Testis (tissue), 3 donors: Measurements from ENCODE around the gene SCIN. TPM values are rescaled to one million over a fixed set of nuclear protein-coding genes. Genes with fewer than 3 reads are reported as not detected.
"Not testable (repeated sequence)": the region's sequence is repeated elsewhere in the genome, so short reads cannot be mapped to it uniquely, and the experiment has no call there.

Experiments used
- DNase-seq: peaks from one replicate; pipeline ENCODE4 v3.0.0-alpha.2; 2019
- H3K27ac ChIP-seq, 2 donors: fragments of 200-600 bp; sonication (generic); one replicate each; pipeline ENCODE4 v1.5.1; 2019
- H3K27me3 ChIP-seq: fragments of 200-600 bp; sonication (generic); one replicate; pipeline ENCODE4 v1.5.1; 2019
- H3K36me3 ChIP-seq: fragments of 200-600 bp; sonication (generic); one replicate; pipeline ENCODE4 v1.5.1; 2017; ENCODE audit warnings: low read depth; ENCODE audit errors: missing control alignments
- H3K4me1 ChIP-seq: fragments of 200-600 bp; sonication (generic); one replicate; pipeline ENCODE4 v1.5.1; 2019
- H3K4me3 ChIP-seq, 2 donors: fragments of 200-600 bp; sonication (generic); one replicate each; pipeline ENCODE4 v1.5.1; 2017 to 2019
- H3K9me3 ChIP-seq: fragments of 200-600 bp; sonication (generic); one replicate; pipeline ENCODE4 v1.5.1; 2017
- CTCF ChIP-seq, 3 experiments: fragments of 450-650 bp in 2 of 3; fragments of 200-600 bp in 1 of 3; sonication (generic) in 1 of 3; IDR thresholded peaks; one replicate each; pipeline ENCODE4 v1.5.1; 2016 to 2019; ENCODE audit warnings: antibody characterized with exemption in 3 of 3, mild to moderate bottlenecking in 2 of 3, moderate library complexity in 1 of 3
- POLR2A ChIP-seq: fragments of 450-650 bp; IDR thresholded peaks from one replicate; pipeline ENCODE4 v1.6.1; 2017; ENCODE audit warnings: antibody characterized with exemption, mild to moderate bottlenecking, moderate library complexity
- WGBS, 2 donors: methylation state at CpG; one replicate each; pipeline ENCODE4 v1.1.5; 2018; 5-methylcytosine and 5-hydroxymethylcytosine counted together
- intact Hi-C: fragments of 100-400 bp; cut with DNase I; formaldehyde crosslinking; loops from one replicate; pipeline ENCODE4 v1.15.1; 2023; ENCODE audit warnings: low total_unique reads
- polyA plus RNA-seq: library from polyadenylated mRNA; stranded (reverse); fragments of 350-450 nt; fragmentation: Illumina TruSeq; extraction: RNeasy Lipid Tissue Mini Kit (QIAGEN cat#74804); gene quantifications from one replicate; pipeline ENCODE4 v1.2.3, GENCODE V29; 2014; ENCODE audit warnings: low read depth, low replicate concordance; ENCODE audit not compliant: insufficient read depth
- total RNA-seq, 2 donors: library from RNA; depleted of rRNA; stranded (reverse); fragments of >200 nt; gene quantifications; one replicate each; pipeline ENCODE4 v1.2.3, GENCODE V29; 2016

The SCIN gene
- total and polyA plus RNA-seq, 3 donors from 2014 or later: 4.7 to 21.9 (median 11.4) TPM

GRCh38 chr7:12643001-12643643 lies 72.6 kb downstream of the SCIN start:
- Histone ChIP-seq H3K36me3 (no peaks in the 10 kb centered on the region), H3K4me1 (no peaks in the 10 kb centered on the region), H3K27ac (no peak overlapping the region), H3K9me3 (no peaks in the 10 kb centered on the region), H3K27me3 (no peaks in the 10 kb centered on the region), H3K4me3 (no peak overlapping the region)
- intact Hi-C loops: no loop called here
- no peak for DNase-seq
- TF ChIP-seq POLR2A (no peak), CTCF (IDR thresholded peaks at IDR 0.05) (no peak)
- 89 to 91% methylated on average over 3 of the region's 3 CpGs for WGBS, 2 donors

GRCh38 chr7:12643644-12644043 lies 73.1 kb downstream of the SCIN start:
- TF ChIP-seq CTCF (IDR thresholded peaks at IDR 0.05): no peak
- TF ChIP-seq POLR2A: no peak
- no peaks in the 10 kb centered on the region for H3K27me3 ChIP-seq
- H3K4me1 ChIP-seq: no peaks in the 10 kb centered on the region
- H3K36me3 ChIP-seq: no peaks in the 10 kb centered on the region
- no peak overlapping the region for H3K4me3 ChIP-seq
- intact Hi-C loops: no loop called here
- no peak overlapping the region for H3K27ac ChIP-seq
- 81 to 91% methylated on average over 5 of the region's 5 CpGs for WGBS, 2 donors
- no peak for DNase-seq
- no peaks in the 10 kb centered on the region for H3K9me3 ChIP-seq

- H3K4me1 ChIP-seq, DNase-seq, H3K9me3 ChIP-seq, H3K27me3 ChIP-seq, intact Hi-C loops, H3K27ac ChIP-seq, H3K4me3 ChIP-seq, H3K36me3 ChIP-seq: not testable (repeated sequence)
- 79 to 88% methylated on average over 6 of the region's 6 CpGs for WGBS, 2 donors
Observed at GRCh38 chr7:12645212-12645611, 74.7 kb downstream of the SCIN start.

- no peaks in the 10 kb centered on the region for H3K27me3 ChIP-seq
- no peak for DNase-seq
- TF ChIP-seq POLR2A (no peak), CTCF (IDR thresholded peaks at IDR 0.05) (no peak)
- intact Hi-C loops: no loop called here
- H3K4me1 ChIP-seq: no peaks in the 10 kb centered on the region
- H3K36me3 ChIP-seq: no peaks in the 10 kb centered on the region
- no peak overlapping the region for H3K4me3 ChIP-seq
- no peaks in the 10 kb centered on the region for H3K9me3 ChIP-seq
- no peak overlapping the region for H3K27ac ChIP-seq
- 62 to 84% methylated on average over 1 of the region's 1 CpG for WGBS, 2 donors
Observed at GRCh38 chr7:12646139-12646538, 75.6 kb downstream of the SCIN start.

GRCh38 chr7:12647364-12648219 lies 77.1 kb downstream of the SCIN start:
- Histone ChIP-seq H3K9me3 (no peaks in the 10 kb centered on the region), H3K27ac (no peak overlapping the region), H3K4me1 (no peaks in the 10 kb centered on the region), H3K36me3 (no peaks in the 10 kb centered on the region), H3K27me3 (no peaks in the 10 kb centered on the region), H3K4me3 (no peak overlapping the region)
- no peak for DNase-seq
- TF ChIP-seq CTCF (IDR thresholded peaks at IDR 0.05) (no peak), POLR2A (no peak)
- 81 to 85% methylated on average over 6 of the region's 6 CpGs for WGBS, 2 donors
- intact Hi-C loops: no loop called here
